ENCODE measurements around the gene ICE1. TPM values are rescaled to one million over a fixed set of nuclear protein-coding genes. Genes with fewer than 3 reads are reported as not detected.

Gene ICE1
- total and polyA plus RNA-seq, 2 donors (not counting 1 experiment from before 2014, with no cell fraction given) = 6.5 to 39.7 TPM

- H3K27ac Mint-ChIP-seq = no peak overlapping the region
- 92% methylated on average over 3 of the region's 3 CpGs for WGBS (ENCODE audit: insufficient coverage)
- intact Hi-C loops (cut with micrococcal nuclease) = no loop called here
Observed at GRCh38 chr5:5524327-5524726, 101.8 kb downstream of the ICE1 start.

GRCh38 chr5:5531371-5531770 lies 108.9 kb downstream of the ICE1 start:
- Histone ChIP-seq H3K27me3 (replicated peaks in 1 of 4; ENCODE audit: control extremely low read depth in 1 of 4, control insufficient read depth in 3 of 4, insufficient read depth in 4 of 4, low read length in 3 of 4) (peaks cover 0 to 16% (median 3%) of the 10 kb centered on the region in 4 experiments), H3K4me3 (ENCODE audit: control extremely low read depth in 1 of 5, extremely low read depth in 1 of 5, insufficient read depth in 1 of 5, low read depth in 2 of 5, low read length in 4 of 5) (no peak overlapping the region), H3K36me3 (replicated peaks in 1 of 2; ENCODE audit: control extremely low read depth in 1 of 2, control insufficient read depth in 1 of 2, extremely low read depth in 1 of 2, insufficient read depth in 2 of 2, low read length in 1 of 2) (no peaks in the 10 kb centered on the region), H4K20me1 (ENCODE audit: control insufficient read depth, insufficient read depth, low read length, poor library complexity, severe bottlenecking) (no peaks in the 10 kb centered on the region), H3K9ac (ENCODE audit: low read length) (no peak overlapping the region), H3K9me3 (ENCODE audit: control extremely low read depth in 1 of 3, control insufficient read depth in 2 of 3, insufficient read depth in 1 of 3, low read length in 2 of 3) (peaks cover 0 to 17% (median 0%) of the 10 kb centered on the region in 3 donors), H3K4me2 (replicated peaks; ENCODE audit: low read depth, low read length, poor library complexity, severe bottlenecking) (no peak overlapping the region), H2AFZ (ENCODE audit: insufficient read depth, low read depth, low read length, poor library complexity, severe bottlenecking) (no peak overlapping the region), H3K79me2 (ENCODE audit: control insufficient read depth, insufficient read depth, low read length) (no peaks in the 10 kb centered on the region), H3K27ac (ENCODE audit: low read length in 2 of 2) (no peak overlapping the region), H3K4me1 (ENCODE audit: control insufficient read depth in 2 of 2, insufficient read depth in 2 of 2, low read length in 2 of 2) (no peaks in the 10 kb centered on the region)
- ATAC-seq (ENCODE audit: low read depth) = no peak
- Mint-ChIP-seq H3K9me3 (ENCODE audit: insufficient read depth) (no peaks in the 10 kb centered on the region), H3K4me3 (no peak overlapping the region), H3K27ac (no peak overlapping the region), H3K27me3 (peaks cover 37% of the 10 kb centered on the region), H3K4me1 (no peaks in the 10 kb centered on the region)
- intact Hi-C loops (cut with micrococcal nuclease) = no loop called here
- ChIA-PET CTCF (interaction anchor here (1.1 kb wide), 1 partner anchor 34 kb away, joined by 3 read pairs; no protein-coding TSS in a partner anchor), POLR2A (no interaction called here)
- DNase-seq = no peak
- TF ChIP-seq CTCF (IDR thresholded peaks at IDR 0.05) (no peak), EZH2 (IDR thresholded peaks at IDR 0.05; ENCODE audit: borderline replicate concordance, insufficient read depth, low read depth, low read length, poor library complexity, severe bottlenecking) (no peak)
- WGBS (ENCODE audit: insufficient coverage) = 74% methylated on average over 4 of the region's 5 CpGs

More at GRCh38 chr5:5524327-5524726, 101.8 kb downstream of the ICE1 start:
- no peaks in the 10 kb centered on the region for H3K27me3 Mint-ChIP-seq
- ChIA-PET CTCF (no interaction called here), POLR2A (no interaction called here)
- Histone ChIP-seq H3K27me3 (replicated peaks in 1 of 4; ENCODE audit: control extremely low read depth in 1 of 4, control insufficient read depth in 3 of 4, insufficient read depth in 4 of 4, low read length in 3 of 4) (peaks cover 0 to 2% (median 0%) of the 10 kb centered on the region in 4 experiments), H4K20me1 (ENCODE audit: control insufficient read depth, insufficient read depth, low read length, poor library complexity, severe bottlenecking) (no peaks in the 10 kb centered on the region), H3K4me3 (ENCODE audit: control extremely low read depth in 1 of 5, extremely low read depth in 1 of 5, insufficient read depth in 1 of 5, low read depth in 2 of 5, low read length in 4 of 5) (no peak overlapping the region), H3K9me3 (ENCODE audit: control extremely low read depth in 1 of 3, control insufficient read depth in 2 of 3, insufficient read depth in 1 of 3, low read length in 2 of 3) (peaks cover 0 to 5% (median 0%) of the 10 kb centered on the region in 3 donors), H3K4me2 (replicated peaks; ENCODE audit: low read depth, low read length, poor library complexity, severe bottlenecking) (no peak overlapping the region), H3K36me3 (replicated peaks in 1 of 2; ENCODE audit: control extremely low read depth in 1 of 2, control insufficient read depth in 1 of 2, extremely low read depth in 1 of 2, insufficient read depth in 2 of 2, low read length in 1 of 2) (no peaks in the 10 kb centered on the region), H3K9ac (ENCODE audit: low read length) (no peak overlapping the region), H3K27ac (ENCODE audit: low read length in 2 of 2) (no peak overlapping the region), H2AFZ (ENCODE audit: insufficient read depth, low read depth, low read length, poor library complexity, severe bottlenecking) (peak overlapping the region; percentile 74), H3K4me1 (ENCODE audit: control insufficient read depth in 2 of 2, insufficient read depth in 2 of 2, low read length in 2 of 2) (peaks cover 7 to 9% of the 10 kb centered on the region in 2 donors), H3K79me2 (ENCODE audit: control insufficient read depth, insufficient read depth, low read length) (no peaks in the 10 kb centered on the region)
- peaks cover 3% of the 10 kb centered on the region for H3K9me3 Mint-ChIP-seq (ENCODE audit: insufficient read depth)
- H3K4me3 Mint-ChIP-seq = peak overlapping the region; percentile 13
- H3K4me1 Mint-ChIP-seq = peaks cover 14% of the 10 kb centered on the region
- ATAC-seq (ENCODE audit: low read depth) = no peak
- TF ChIP-seq CTCF (IDR thresholded peaks at IDR 0.05) (no peak), EZH2 (IDR thresholded peaks at IDR 0.05; ENCODE audit: borderline replicate concordance, insufficient read depth, low read depth, low read length, poor library complexity, severe bottlenecking) (no peak)
- no peak for DNase-seq

Data from B cell (primary cell).